Upper lobe of left lung (tissue), 4 donors: Measurements from ENCODE around the gene EVL.

ENCODE experiments used
- POLR2A ChIP-seq, 4 donors: fragments of 450-650 bp; IDR thresholded peaks; one replicate each; pipeline ENCODE4 v1.5.1; 2016 to 2017; ENCODE audit warnings: antibody characterized with exemption in 4 of 4, mild to moderate bottlenecking in 2 of 4
- POLR2AphosphoS5 ChIP-seq, 2 donors: sonication (generic); formaldehyde crosslinking; IDR thresholded peaks; one replicate each; pipeline ENCODE4 v1.5.1; 2017; ENCODE audit warnings: antibody characterized with exemption in 2 of 2
- TF ChIP-seq, protein P1 (sequence below), 6 experiments: fragments of 450-650 bp in 4 of 6; fragments of 200-600 bp in 2 of 6; sonication (generic) in 2 of 6; IDR thresholded peaks; one replicate each; pipeline ENCODE4 v1.5.1; 2016 to 2019; ENCODE audit warnings: antibody characterized with exemption in 6 of 6

DNA sequence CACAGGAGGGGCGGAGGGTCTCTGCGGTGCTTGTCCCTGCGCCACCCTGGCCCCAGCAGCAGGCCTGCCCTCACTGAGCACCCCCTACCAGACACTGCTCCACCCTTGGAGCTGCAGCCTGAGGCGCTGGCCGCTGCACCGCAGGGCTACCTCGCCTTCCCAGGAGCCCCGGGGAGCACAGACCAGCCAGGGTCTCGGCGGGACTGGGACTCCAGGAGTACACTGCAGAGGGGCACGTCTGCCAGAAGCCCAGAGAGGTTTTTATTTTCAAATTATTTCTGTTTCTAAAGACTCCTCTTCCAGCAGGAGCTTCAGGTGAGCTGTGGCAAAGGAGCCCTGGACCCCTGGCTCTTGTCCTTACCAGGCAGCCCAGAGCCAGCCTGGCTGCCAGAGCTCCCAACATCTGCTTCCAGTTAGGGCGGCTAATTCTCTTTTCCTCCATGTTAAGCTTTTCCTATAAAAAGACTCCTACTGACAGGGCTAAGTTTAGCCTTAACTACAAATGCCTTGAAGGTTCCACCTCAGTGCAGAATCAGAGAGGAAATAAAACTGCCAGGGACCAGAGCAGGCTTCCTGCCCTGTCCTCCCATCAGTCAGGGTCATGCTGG, 67.8 kb downstream of the EVL start:
- TF ChIP-seq, protein P1, sequence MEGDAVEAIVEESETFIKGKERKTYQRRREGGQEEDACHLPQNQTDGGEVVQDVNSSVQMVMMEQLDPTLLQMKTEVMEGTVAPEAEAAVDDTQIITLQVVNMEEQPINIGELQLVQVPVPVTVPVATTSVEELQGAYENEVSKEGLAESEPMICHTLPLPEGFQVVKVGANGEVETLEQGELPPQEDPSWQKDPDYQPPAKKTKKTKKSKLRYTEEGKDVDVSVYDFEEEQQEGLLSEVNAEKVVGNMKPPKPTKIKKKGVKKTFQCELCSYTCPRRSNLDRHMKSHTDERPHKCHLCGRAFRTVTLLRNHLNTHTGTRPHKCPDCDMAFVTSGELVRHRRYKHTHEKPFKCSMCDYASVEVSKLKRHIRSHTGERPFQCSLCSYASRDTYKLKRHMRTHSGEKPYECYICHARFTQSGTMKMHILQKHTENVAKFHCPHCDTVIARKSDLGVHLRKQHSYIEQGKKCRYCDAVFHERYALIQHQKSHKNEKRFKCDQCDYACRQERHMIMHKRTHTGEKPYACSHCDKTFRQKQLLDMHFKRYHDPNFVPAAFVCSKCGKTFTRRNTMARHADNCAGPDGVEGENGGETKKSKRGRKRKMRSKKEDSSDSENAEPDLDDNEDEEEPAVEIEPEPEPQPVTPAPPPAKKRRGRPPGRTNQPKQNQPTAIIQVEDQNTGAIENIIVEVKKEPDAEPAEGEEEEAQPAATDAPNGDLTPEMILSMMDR (IDR thresholded peaks at IDR 0.05): no peak
- TF ChIP-seq POLR2A (IDR thresholded peaks at IDR 0.05) (no peak), POLR2AphosphoS5 (IDR thresholded peaks at IDR 0.05) (no peak)
